Inflammatory macrophage treated with lipopolysaccharide for 1 hour (primary cell): ENCODE measurements around the gene CACNA2D4.
A peak's percentile ranks its signal among the peaks of the same experiment; 100 is the strongest.
"Not testable (repeated sequence)": the region's sequence is repeated elsewhere in the genome, so short reads cannot be mapped to it uniquely, and the experiment has no call there.

Experiments used
- DNase-seq, 2 donors: peaks; one replicate each; pipeline ENCODE4 v3.0.0-alpha.2; 2020 to 2022

CACNA2D4 gene

GRCh38 chr12:1918081-1918883 is at the start of gene CACNA2D4:
CACNA2D4 (minus strand) TSS chr12:1918652; CDS start chr12:1918473, 179 bp downstream.
- peak; percentile 28 to 73 for DNase-seq

DNA sequence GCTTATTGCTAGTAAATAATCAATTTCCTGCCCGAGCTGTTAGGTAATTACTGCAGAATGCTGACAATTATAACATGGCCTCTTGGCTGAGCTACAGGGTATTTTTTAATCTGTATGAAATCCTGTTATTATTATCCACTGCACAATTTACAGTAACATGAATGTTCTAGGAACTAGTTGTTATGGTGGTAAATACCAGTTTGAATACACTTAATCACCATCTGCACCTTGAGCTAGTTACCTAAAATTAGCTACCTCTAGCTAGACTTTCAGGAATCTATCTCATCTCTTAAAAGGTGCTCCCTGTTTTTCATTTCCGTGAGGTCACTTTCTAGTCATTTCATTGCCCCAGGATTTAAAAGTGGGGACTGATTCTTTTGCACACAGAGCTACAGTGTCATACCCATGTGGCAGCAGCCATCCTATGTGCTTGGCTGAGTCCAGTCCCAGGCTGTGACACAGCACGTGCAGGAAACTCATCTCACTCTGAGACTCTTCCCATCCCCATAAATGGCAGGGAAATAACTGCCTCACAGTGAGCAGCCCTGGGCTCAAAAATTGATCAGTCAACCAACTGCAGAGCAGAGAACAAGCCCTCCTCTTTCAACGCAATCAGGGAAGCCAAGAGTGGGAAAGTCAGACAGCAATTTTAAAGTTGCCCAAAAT is 48.2 kb upstream of the CACNA2D4 start:
- DNase-seq = no peak

DNA sequence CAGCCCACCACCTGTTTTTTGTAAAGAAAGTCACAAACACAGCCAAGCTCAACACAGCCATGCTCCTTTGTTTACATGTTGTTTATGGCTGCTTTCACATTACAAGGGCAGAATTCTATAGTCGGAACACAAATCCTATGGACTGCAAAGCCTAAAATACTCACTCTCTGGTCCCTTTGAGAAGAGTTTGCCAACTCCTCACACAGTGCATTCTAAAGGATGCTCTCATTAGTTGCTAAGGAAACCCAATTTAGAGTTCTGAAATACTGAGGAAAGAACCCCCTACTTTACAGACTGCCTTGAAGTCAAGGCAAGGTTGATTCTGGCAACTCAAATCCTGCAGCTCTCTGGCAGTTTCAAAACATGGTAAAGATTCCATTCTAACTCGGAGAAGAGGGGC is 47.5 kb upstream of the CACNA2D4 start:
- no peak for DNase-seq

- no peak for DNase-seq
These were observed 43.9 kb upstream of the CACNA2D4 start for GRCh38 chr12:1962051-1963020.

GRCh38 chr12:1956716-1957115 is 38.3 kb upstream of the CACNA2D4 start:
- DNase-seq = no peak

GRCh38 chr12:1949771-1950470 is 31.5 kb upstream of the CACNA2D4 start:
- no peak for DNase-seq

DNA sequence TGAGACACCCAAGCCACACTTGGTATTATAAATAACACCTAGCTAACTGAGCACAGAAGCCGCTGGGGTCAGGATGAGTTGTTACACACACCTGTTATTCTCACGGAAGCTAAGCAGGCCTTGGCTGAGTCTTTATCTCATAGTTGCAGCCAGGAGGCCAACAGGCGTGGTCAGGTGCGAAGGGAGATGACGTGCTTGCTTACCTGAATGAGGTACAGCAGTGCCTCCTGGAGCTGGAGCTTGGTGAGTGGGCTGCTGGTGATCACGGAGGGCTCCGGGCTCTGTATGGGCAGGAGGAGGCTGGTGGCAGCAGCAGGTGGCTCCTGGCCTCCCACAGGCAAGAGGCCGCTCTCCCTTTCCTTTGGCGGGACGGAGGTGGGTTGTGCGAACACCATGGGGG is 30.4 kb upstream of the CACNA2D4 start:
- no peak for DNase-seq

DNA sequence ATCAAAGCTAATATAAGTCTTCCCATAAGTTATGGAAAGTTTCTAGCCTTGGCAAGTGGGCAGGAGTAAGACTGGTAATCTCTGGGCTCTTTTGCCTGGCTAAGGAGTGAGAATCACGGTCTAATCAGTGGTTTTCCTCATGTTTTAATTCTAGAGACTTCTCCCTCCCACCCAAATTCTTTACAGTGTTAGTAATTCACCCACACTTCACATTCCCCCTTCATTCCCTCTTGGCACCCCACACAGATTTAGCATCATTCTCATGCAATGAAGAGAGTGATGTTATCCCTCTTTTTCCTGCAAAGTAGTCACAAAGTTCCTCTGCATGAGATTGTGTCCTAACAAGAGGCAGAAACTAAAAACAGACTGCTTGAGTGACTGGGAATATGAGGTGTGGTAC is 28.6 kb upstream of the CACNA2D4 start:
- no peak for DNase-seq

- no peak for DNase-seq
These were observed 27.8 kb upstream of the CACNA2D4 start for GRCh38 chr12:1946296-1946695.

- DNase-seq = not testable (repeated sequence)
These were observed 27.1 kb upstream of the CACNA2D4 start for GRCh38 chr12:1945502-1945901.

- peak; percentile 61 to 95 for DNase-seq
These were observed 21.6 kb upstream of the CACNA2D4 start for GRCh38 chr12:1939801-1940607.

GRCh38 chr12:1939331-1939730 is 20.9 kb upstream of the CACNA2D4 start:
- no peak for DNase-seq

GRCh38 chr12:1937481-1938224 is 19.2 kb upstream of the CACNA2D4 start:
- no peak for DNase-seq

DNA sequence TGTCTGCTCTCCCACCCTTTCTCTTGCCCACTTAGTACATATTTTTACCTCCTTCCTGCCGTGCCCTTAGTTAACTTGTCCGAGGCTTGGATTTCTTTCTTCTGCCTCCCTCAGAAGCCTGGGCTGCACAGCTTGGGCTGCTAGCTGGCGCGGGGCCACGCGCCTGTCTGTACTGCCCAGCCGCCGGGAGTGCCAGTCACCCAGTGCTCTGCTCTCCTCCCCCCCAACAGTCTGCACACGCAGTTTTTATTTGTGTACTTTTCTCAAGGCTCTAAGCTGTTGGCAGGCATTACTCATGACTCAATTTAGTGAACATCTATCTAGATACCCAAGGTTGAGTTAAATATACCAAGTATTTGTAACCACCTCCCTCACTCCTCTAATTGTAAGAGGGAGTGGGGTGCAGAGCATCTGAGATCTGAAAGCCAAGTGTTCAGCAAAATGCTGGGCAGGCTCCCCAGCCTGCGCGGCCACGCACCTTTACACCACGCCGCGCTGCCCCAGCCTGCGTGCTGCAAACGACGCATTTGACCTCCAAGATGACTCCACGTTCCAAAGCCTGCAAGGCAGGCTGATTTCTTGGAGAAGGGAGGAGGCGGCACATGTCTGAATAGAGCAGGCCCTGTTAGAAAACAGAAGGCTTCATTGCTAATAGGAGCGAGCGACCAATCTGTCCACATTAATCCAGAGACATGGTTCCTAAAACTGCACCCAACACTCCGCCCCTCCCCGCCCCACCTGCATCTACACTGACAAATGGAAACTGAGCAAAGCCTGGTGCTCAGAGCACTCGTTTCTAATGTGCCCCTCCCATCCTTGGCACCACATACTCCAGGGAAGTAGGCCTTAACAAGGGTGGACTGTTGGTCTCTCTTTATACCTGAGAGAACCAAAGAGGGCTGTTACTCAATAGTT is 18.2 kb upstream of the CACNA2D4 start:
- no peak for DNase-seq

GRCh38 chr12:1935700-1936378 is 17.4 kb upstream of the CACNA2D4 start:
- no peak for DNase-seq

GRCh38 chr12:1935242-1935641 is 16.8 kb upstream of the CACNA2D4 start:
- no peak for DNase-seq

GRCh38 chr12:1934831-1935230 is 16.4 kb upstream of the CACNA2D4 start:
- no peak for DNase-seq

GRCh38 chr12:1934068-1934467 is 15.6 kb upstream of the CACNA2D4 start:
- DNase-seq = no peak
